VCaP (cell line): ENCODE data around the gene FCAMR.

Experiments used
- H3K27ac ChIP-seq: fragments of 450-650 bp; 2 replicates; pipeline ENCODE4 v1.5.1; 2017
- CTCF ChIP-seq: fragments of 450-650 bp; conservative IDR thresholded peaks from 2 replicates; pipeline ENCODE4 v1.5.1; 2017; ENCODE audit warnings: mild to moderate bottlenecking, moderate library complexity

The FCAMR gene

GRCh38 chr1:206940588-206940936, 29.7 kb downstream of the FCAMR start:
- H3K27ac ChIP-seq: no peak overlapping the region
- no peak for TF ChIP-seq CTCF

GRCh38 chr1:206939841-206940587, 30.2 kb downstream of the FCAMR start:
- TF ChIP-seq CTCF: no peak
- H3K27ac ChIP-seq: no peak overlapping the region

GRCh38 chr1:206939131-206939530, 31.1 kb downstream of the FCAMR start:
- no peak overlapping the region for H3K27ac ChIP-seq
- no peak for TF ChIP-seq CTCF

GRCh38 chr1:206937425-206937824, 32.8 kb downstream of the FCAMR start:
- H3K27ac ChIP-seq: no peak overlapping the region
- TF ChIP-seq CTCF: no peak

GRCh38 chr1:206935491-206936067, 34.7 kb downstream of the FCAMR start:
- no peak for TF ChIP-seq CTCF
- no peak overlapping the region for H3K27ac ChIP-seq

GRCh38 chr1:206933333-206933945, 36.8 kb downstream of the FCAMR start:
- H3K27ac ChIP-seq: no peak overlapping the region
- TF ChIP-seq CTCF: peak; percentile 30; the same call in 1 of the 2 replicates

GRCh38 chr1:206932177-206932576, 38.1 kb downstream of the FCAMR start:
- TF ChIP-seq CTCF: no peak
- H3K27ac ChIP-seq: no peak overlapping the region
